GM19043 (cell line): Measurements from ENCODE around the gene RGS5.
A peak's percentile ranks its signal among the peaks of the same experiment; 100 is the strongest.
"Not testable (repeated sequence)": the region's sequence is repeated elsewhere in the genome, so short reads cannot be mapped to it uniquely, and the experiment has no call there.

Experiments
- ATAC-seq: cut with Tn5 transposase; IDR thresholded peaks from one replicate; pipeline ENCODE4 v1.9.1; 2021; ENCODE audit warnings: low read depth; ENCODE audit not compliant: unreplicated experiment

RGS5 gene, protein sequence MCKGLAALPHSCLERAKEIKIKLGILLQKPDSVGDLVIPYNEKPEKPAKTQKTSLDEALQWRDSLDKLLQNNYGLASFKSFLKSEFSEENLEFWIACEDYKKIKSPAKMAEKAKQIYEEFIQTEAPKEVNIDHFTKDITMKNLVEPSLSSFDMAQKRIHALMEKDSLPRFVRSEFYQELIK

DNA sequence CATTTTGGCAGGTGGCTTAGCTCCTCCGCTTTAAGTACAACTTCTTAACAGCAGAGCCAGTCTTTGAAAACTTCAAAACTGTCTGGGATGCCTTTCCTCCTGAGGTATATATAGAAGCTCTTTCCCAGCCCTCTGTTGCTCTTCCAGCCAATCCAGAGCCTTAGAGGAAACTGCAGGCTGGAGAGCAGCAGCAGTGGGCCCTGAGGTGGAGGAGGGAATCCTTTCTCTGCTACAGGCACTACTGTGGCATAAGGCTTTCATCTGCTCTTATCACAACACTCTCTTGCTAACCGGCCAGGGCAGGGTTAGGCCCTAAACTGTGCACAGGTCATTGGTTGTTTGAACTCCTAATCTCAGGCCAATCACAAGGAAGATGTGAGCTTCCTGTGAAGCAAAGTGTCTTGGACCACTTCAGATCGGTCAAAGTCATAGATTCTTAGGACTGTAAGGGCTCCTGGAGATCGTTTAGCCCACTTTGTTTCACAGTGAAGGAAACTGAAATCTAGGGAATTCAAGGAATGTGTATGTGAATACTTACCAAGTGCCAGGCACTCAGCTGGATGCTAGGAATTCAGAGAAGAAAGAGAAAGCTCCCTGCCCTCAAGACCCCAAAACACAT lies at the start of gene RGS5:
TSS of gene RGS5 (minus strand) at position 84 of the 619 bp plus-strand sequence. CDS start at position 3, 81 bp downstream.
- ATAC-seq, result no peak

DNA sequence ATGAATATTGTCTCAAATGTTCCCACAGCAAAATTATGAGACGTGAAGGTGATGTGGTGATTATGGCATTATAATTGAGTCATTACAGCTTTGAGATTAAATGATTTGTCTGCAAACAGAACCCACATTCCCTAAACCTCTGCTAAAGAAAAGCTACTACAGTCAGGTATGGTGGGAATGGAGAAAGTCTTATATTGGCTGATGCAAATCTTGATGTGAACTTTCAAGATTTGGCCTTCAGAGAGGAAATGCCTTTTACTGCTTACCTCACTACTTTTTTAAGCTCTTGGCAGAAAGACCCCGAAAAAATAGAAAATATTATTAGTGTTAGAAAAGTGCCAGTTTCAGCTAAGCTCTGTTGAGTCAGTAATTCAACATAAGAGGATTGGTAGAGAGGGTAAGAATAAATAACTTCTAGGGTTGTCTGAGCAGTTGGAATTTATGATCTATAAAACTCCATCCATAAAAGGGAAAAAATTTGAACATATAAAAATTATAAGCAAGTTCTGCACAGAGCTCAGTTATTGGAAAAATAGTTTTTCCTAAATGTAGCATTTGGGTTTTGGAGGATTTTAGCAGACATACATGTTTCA lies 47.8 kb upstream of the RGS5 start:
- no peak for ATAC-seq

DNA sequence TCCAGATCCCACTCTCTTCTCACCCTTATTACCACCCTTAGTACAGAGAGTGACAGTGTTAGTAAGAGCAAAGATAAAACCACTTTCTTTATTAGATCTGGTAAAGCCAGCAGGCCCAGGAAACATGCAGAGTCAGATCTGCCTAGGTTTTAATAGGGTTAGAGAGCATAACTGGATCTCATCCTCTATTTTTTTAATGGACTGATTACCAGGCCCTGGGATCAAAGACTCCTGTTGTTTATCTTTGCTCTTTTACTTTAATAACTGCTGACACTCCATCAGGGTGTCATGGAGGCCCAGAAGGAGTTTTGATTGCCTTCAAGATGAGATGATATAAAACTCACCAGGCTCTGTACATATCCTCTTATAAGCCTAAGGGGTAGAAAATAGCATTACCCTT lies 45.3 kb upstream of the RGS5 start:
- no peak for ATAC-seq

DNA sequence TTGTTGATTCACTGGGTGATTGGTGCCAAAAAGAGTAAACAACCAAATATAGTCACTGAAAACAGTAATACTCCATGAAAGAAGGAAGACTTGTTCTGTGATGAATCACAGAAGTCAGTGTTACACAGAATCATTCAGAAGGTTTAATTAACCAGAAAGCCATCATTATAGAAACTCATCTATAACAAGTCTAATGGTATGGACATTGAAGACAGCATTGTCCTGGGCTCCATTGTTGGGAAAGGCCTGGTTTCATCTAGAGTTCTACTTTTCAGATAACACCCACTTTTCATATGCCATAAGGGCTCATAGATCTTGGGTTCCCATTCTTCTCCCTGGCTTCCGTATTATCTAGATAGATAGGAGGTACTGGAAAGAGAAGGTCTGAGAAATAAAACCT lies 41.9 kb upstream of the RGS5 start:
- not testable (repeated sequence) for ATAC-seq

DNA sequence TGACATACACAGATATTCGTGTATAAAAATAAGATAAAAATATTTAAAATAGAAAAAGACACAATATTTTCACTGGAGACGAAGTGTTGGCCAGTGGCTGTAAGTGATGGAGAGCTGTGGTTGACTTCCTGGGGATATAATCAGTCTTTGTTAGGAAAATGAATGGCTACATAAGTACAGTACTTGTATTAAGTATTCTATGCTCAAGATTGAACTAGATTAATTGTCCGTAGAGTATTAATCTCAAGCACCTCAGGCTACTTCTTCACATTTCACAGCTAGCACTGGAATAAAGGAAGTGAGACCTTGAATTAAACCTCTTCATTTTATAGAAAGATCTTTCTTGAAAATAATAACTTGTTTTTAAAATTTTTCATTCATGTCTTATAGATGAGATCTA lies 39.0 kb upstream of the RGS5 start:
- no peak for ATAC-seq

DNA sequence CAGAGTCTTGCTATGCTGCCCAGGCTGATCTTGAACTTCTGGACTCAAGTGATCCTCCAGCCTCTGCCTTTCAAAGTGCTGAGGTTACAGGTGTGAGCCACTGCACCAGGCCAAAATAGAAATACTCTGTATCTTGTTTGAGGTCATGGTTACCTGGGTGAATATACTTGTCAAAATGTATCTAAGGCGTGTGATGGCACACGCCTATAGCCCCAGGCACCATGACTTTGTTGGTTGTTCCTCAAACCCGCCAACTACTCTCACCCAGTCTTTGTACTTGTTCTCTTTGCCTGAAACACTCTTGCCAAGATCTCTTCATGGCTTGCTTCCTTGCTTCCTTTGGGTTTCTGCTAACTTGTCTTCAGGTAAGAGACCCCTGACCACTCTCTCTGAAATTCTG lies 38.0 kb upstream of the RGS5 start:
- ATAC-seq, result no peak

DNA sequence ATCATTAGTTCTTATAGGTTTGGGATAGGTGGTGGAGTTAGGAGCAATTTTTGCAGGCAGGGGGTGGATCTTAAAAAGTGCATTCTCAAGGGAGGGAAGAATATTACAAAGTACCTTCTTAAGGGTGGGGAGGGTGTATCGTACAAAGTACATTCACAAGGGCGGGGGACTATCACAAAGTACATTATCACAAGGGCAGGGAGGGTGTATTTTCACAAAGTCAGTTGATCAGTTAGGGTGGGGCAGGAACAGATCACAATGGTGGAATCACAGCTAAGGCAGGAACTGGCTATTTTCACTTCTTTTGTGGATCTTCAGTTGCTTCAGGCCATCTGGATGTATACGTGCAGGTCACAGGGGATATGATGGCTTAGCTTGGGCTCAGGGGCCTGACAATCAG lies 30.9 kb upstream of the RGS5 start:
- not testable (repeated sequence) for ATAC-seq

DNA sequence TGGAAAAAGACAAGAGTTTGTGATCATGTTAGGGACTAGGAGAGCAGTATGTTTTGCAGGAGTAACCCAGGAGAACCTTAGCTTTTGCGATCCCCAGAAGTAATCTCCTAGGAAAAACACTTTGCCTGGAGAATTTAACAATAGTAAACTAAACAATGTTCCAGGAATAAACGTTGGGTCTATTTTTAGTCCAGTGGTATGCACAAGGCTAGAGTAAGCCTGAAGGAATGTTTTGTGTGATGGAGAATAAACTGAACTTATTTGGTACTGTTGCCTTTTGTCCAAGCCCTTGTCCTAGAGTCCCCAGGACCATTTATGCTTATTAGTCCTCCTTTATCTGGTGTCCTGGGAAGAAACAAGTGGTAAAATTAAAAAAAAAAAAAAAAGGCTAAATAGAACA lies 28.7 kb upstream of the RGS5 start:
- ATAC-seq, result no peak

DNA sequence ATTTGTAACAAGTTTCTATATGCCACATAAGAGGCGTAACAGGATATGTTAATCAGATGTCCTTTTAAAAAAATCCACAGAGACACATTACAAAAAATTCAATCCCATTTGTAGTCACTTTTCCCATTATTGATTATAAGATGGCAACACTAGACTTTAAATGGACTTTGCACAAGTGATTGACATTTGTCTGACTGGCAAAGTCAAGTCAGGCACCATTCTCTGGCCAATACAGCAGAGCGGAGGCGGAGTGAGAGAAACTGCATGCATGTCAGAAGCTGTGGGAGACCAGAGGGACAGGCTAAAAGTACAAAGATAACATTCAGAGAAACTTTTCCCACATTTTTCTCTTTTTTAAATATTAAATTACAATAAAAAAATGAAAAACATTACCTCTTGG lies 28.1 kb upstream of the RGS5 start:
- ATAC-seq, result no peak

DNA sequence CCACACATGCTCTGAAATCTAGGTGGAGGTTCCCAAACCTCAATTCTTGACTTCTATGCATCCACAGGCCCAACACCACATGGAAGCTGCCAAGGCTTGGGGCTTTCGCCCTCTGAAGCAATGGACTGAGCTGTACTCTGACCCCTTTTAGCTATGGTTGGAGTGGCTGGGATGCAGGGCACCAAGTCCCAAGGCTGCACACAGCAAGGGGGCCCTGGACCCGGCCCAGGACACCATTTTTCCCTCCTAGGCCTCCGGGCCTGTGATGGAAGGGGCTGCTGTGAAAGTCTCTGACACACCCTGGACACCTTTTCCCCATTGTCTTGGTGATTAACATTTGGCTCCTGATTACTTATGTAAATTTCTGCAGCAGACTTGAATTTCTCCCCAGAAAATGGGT lies 25.6 kb upstream of the RGS5 start:
- ATAC-seq, result not testable (repeated sequence)

DNA sequence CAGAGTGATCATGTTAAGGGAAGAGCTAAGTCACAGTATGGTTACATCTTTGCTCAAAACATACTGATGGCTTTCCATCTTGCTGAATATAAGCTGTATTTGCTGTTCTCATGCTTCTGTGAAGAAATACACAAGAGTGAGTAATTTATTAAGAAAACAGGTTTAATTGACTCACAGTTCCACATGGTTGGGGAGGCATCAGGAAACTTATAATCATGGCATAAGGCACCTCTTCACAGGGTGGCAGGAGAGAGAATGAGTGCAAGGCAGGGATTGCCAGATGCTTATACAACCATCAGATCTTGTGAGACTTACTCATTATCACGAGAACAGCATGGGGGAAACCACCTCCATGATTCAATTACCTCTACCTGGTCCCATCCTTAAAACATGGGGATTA lies 24.4 kb upstream of the RGS5 start:
- ATAC-seq, result no peak

DNA sequence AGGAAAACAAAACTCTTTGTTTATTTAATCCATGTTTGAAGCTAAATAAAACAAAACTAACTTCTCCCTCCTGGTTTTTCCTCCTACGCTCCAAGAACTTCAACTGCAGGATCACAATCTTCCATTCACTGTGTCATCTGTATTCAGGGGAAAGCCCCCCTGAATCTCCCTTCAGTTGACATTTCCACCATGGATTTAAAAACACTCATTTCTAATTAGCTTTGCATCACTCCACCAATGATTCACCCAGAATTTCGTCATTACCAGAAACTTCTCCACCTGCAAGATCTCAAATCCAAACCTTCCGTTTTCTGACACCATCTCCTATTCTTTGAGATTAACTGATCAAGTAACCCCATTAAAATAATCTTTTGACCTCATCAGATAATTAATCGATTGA lies 10.9 kb upstream of the RGS5 start:
- ATAC-seq, result no peak

DNA sequence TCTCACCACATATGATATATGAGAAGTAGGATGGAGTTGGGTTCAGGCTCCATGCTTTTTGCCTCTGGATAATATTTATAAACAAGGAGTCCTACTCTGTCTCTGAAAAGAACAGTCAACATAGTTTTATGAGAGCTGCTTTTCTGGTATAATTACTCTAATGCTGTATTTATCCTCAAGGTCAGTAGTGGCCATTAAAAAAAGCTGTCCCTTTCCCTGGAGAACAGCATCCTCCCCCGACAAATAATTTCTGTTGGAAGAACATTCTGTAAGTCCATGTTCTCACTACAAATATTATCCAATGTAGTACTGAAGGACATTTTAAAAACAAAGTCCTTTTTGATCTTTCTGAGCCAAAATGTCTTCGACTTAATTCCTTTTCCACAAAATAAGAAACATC lies 9.0 kb upstream of the RGS5 start:
- no peak for ATAC-seq

DNA sequence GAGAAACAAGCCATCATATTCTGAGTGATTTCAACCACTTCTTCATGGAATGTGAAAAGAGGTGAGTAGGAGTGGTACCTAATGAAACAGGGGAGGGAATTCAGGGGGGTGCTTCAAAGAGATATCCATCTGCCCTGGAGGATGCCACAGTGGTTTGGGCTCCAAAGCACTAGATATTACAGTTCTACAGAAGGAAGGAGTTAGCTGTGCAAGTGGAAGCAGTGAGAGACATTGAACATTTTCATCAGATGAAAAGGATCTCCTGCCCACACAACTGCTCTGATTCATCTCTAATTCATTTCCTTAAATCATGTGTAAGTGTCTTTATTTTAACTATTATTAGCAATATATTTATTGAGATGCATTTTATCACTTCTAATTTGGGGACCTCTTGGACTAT lies 2.8 kb upstream of the RGS5 start:
- no peak for ATAC-seq

DNA sequence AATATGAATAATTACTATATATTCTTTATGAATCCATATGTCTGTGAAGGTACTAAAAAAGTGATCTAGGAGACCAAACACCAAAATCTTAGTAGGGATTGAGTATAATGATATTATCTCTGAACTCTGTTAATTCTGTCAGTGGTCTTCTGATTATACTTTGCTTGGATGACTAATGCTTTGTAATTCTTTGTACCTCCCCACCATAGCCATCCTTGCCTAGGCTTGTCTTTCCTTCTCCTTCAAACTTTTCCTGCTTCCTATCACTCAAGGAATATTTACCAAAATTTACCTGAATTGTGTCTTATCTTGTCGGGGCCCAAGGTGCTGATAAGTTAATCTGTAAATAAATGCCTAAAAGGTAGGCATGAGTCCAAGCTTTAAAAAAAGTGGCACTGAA lies 845 bp upstream of the RGS5 start:
- ATAC-seq, result no peak

DNA sequence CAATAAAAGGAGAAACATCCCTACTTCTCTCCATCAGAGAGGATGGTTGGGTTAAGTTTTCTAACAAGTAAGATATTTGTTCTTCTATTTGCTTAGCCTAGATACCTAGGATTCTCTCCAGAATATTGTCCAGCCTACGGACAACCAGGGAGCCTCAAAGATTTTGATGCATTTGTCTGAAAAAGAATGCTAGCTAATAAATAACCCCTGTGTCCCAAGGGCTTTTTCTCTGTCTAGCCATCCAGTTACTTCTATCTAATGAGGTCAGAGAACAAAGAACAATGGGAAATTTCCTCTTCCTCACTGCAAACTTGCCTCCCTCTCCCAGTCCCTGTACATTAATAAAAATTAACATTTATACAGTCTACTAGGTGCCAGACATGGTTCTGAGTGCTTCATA lies 810 bp downstream of the RGS5 start:
- ATAC-seq, result no peak

DNA sequence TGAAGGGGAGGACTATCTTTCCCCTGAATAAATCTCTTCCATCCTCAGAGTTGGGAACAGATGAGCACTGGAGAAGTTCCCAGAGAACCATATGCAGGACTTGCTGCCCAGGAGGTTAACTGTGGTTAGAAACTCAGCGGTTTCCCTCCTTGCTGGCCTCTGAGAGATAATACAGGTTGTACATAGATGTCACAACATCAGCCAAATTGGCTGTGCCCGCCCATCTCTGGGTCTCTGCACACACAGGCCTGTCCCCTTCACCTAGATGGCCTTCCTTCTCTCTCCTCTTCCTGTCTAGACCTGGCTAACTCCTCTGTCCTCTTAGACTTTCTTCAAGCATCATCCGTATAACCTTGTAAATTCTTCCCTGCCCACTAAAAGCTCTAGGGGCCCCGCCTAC lies 5.7 kb downstream of the RGS5 start:
- no peak for ATAC-seq

DNA sequence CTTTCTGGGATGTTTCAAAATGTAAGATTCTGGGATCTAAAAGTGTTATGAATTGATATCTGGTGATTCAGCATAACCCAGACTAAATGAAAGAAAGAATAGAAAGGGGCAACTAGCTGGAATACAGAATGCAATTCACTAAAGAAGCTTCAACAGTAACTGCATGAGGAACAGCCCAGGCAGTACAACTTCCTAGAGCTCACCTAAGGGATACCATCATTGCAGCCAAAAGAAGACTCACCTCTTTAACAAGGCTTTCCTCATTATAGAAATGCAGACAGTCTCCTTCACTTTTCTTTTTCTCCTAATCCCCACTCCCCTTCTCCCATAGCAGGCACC lies 6.3 kb downstream of the RGS5 start:
- ATAC-seq, result no peak

DNA sequence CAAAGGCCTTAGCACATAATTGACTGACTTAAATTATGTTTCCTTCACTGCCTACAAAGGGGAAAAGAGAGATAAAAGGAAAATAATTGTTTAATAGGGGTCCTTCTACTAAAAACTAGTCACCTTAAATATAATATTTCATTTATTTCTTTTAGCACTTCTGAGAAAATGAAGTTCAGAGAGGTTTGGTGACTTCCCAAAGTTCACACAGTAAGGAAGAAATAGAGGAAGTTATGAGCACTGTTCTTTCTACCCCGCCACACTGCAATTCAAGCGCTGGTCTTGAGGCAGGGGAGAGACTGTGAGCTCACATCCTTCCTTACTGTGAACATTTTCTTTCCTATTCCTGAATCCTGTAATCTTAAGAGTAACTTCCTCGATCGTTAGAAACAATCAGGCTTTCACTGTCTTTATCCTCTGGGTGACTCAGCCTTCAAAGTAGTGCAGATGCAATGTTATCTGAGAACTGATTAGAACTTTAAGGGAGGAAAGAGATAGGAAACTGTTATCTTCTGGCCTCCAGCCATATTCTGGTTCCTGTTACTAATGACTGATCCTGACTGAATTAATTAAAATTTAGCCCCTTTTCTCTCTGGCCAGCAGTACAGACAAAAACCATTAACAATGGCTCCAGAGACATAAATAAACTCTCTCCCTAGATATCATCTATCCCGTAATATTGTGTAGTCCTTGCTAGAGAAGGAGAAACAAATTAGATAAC lies 6.8 kb downstream of the RGS5 start:
- ATAC-seq, result no peak

DNA sequence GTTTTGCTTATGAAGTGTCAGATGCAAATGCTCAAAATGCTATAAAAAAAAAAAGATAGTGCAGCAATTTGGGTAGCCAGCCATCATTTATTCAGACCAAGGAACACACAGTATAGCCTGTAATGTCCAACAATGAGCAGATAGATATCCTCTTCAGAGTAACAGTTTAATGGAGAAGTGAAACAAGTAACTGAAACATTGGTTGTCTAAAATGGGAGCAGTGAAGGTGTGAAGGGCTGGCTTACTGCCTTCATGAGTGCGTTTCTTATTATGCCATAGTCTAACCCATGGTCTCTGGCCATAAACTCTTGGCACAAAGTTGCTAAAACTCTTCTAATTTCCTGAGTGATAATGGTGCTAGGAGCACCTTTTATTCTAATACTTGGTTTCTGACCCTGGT lies 11.4 kb downstream of the RGS5 start:
- ATAC-seq, result peak; percentile 68

DNA sequence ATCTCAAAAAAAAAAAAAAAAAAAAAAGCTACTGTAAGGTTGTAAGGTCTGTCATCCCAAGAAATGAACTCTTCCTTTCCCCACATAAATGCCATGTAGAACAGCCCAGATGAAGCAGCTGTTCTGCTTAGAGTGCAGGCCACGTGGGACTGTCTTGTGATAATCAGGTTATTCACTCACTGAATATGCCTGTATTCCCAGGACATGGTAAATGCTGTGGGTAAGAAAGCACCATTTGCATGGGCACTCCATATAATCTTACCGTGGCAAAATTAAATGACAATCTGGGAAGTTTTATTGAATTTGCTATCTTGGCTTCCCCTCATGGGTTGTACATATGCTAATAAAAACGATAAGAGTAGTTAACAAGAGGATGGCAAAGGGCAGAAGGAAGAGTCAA lies 13.8 kb downstream of the RGS5 start:
- no peak for ATAC-seq

DNA sequence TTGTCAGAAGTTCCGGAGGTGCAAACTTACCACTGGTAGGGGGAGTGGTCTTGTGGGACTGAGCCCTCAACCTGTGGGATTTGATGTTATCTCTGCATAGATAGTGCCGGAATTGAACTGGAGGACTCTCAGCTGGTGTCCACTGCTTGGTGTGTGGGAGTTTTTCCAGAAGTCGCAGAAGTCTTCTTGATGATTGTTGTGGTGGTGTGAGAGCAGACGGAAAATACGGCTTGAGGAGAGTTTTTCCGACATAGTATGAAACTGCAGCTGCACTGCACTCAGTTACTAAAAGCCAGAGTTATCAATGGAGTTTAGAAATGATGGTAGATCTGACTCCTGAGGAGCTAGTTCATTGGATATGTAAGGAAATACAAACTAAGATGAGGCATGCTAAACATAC lies 14.9 kb downstream of the RGS5 start:
- no peak for ATAC-seq
